Effector memory CD8-positive, alpha-beta T cell (primary cell): ENCODE measurements around the gene CDH15.
A peak's percentile ranks its signal among the peaks of the same experiment; 100 is the strongest.

Source experiments
- ATAC-seq: fragments of 150-1000 bp; cut with Tn5 transposase; replicated peaks from 2 replicates; pipeline ENCODE4 v1.10.0; 2021; ENCODE audit warnings: mild to moderate bottlenecking, moderate library complexity
- DNase-seq, 3 experiments: peaks; one replicate each; pipeline ENCODE4 v3.0.0; 2021
- H3K27ac Mint-ChIP-seq, 2 donors: one replicate each; pipeline ENCODE4 v1.8.0; 2022; ENCODE audit warnings: mild to moderate bottlenecking in 2 of 2, mixed read lengths in 2 of 2, moderate library complexity in 2 of 2
- H3K27me3 Mint-ChIP-seq, 2 donors: one replicate each; pipeline ENCODE4 v1.8.0; 2022; ENCODE audit warnings: mixed read lengths in 2 of 2
- H3K36me3 Mint-ChIP-seq: one replicate; pipeline ENCODE4 v1.8.0; 2022; ENCODE audit warnings: mild to moderate bottlenecking, moderate library complexity, mixed read lengths; ENCODE audit not compliant: insufficient read depth
- H3K4me1 Mint-ChIP-seq, 2 donors: one replicate each; pipeline ENCODE4 v1.8.0; 2022; ENCODE audit warnings: low read depth in 2 of 2, mixed read lengths in 2 of 2
- H3K4me3 Mint-ChIP-seq, 2 donors: one replicate each; pipeline ENCODE4 v1.8.0; 2022; ENCODE audit warnings: mild to moderate bottlenecking in 2 of 2, mixed read lengths in 2 of 2, moderate library complexity in 2 of 2
- H3K9me3 Mint-ChIP-seq, 2 donors: one replicate each; pipeline ENCODE4 v1.8.0; 2022; ENCODE audit warnings: mixed read lengths in 2 of 2

The CDH15 gene

GRCh38 chr16:89209522-89210044 is 38.0 kb downstream of the CDH15 start:
- no peak for ATAC-seq

GRCh38 chr16:89210165-89210903 is 38.8 kb downstream of the CDH15 start:
- Mint-ChIP-seq H3K4me3 (no peak overlapping the region), H3K9me3 (no peaks in the 10 kb centered on the region), H3K27me3 (peaks cover 34 to 45% of the 10 kb centered on the region in 2 donors), H3K4me1 (no peaks in the 10 kb centered on the region), H3K27ac (no peak overlapping the region), H3K36me3 (no peaks in the 10 kb centered on the region)
- ATAC-seq (no peak), DNase-seq (no peak)

More at GRCh38 chr16:89209522-89210044, 38.0 kb downstream of the CDH15 start:
- H3K27ac Mint-ChIP-seq, result no peak overlapping the region
- no peaks in the 10 kb centered on the region for H3K9me3 Mint-ChIP-seq
- no peaks in the 10 kb centered on the region for H3K36me3 Mint-ChIP-seq
- H3K4me3 Mint-ChIP-seq, result no peak overlapping the region
- no peaks in the 10 kb centered on the region for H3K4me1 Mint-ChIP-seq
- no peak for DNase-seq
- H3K27me3 Mint-ChIP-seq, result peaks cover 34 to 51% of the 10 kb centered on the region in 2 donors

- Mint-ChIP-seq H3K4me3 (no peak overlapping the region), H3K9me3 (no peaks in the 10 kb centered on the region), H3K36me3 (no peaks in the 10 kb centered on the region), H3K4me1 (no peaks in the 10 kb centered on the region), H3K27ac (no peak overlapping the region), H3K27me3 (peaks cover 34 to 45% of the 10 kb centered on the region in 2 donors)
- ATAC-seq (no peak), DNase-seq (no peak)
Measured at GRCh38 chr16:89210904-89211515, 39.5 kb downstream of the CDH15 start.

- Mint-ChIP-seq H3K9me3 (no peaks in the 10 kb centered on the region), H3K4me1 (peaks cover 16 to 22% of the 10 kb centered on the region in 2 donors), H3K4me3 (peak overlapping the region; percentile 92 to 93), H3K36me3 (peaks cover 15% of the 10 kb centered on the region), H3K27ac (peak overlapping the region; percentile 95 to 97), H3K27me3 (no peaks in the 10 kb centered on the region)
- ATAC-seq (peak; percentile 70), DNase-seq (peak; percentile 78 to 86 (median 82))
Measured at GRCh38 chr16:89216315-89217137, 45.0 kb downstream of the CDH15 start.

- peaks cover 17 to 25% of the 10 kb centered on the region in 2 donors for H3K4me1 Mint-ChIP-seq
- DNase-seq, result no peak
- peak overlapping the region; percentile 92 to 93 for H3K4me3 Mint-ChIP-seq
- no peaks in the 10 kb centered on the region for H3K27me3 Mint-ChIP-seq
- H3K27ac Mint-ChIP-seq, result peak overlapping the region; percentile 95 to 97
- ATAC-seq, result no peak
- peaks cover 17% of the 10 kb centered on the region for H3K36me3 Mint-ChIP-seq
- no peaks in the 10 kb centered on the region for H3K9me3 Mint-ChIP-seq
Measured at GRCh38 chr16:89217138-89217387, 45.5 kb downstream of the CDH15 start.

- H3K4me3 Mint-ChIP-seq, result peak within 1 kb of the TSS; percentile 92 to 93
- H3K4me1 Mint-ChIP-seq, result peaks cover 17 to 25% of the 10 kb centered on the region in 2 donors
- no peaks in the 10 kb centered on the region for H3K27me3 Mint-ChIP-seq
- peak; percentile 72 to 75 (median 72) for DNase-seq
- no peaks in the 10 kb centered on the region for H3K9me3 Mint-ChIP-seq
- H3K27ac Mint-ChIP-seq, result peak within 1 kb of the TSS; percentile 95 to 97
- peak; percentile 82 for ATAC-seq
- peaks cover 22% of the 10 kb centered on the region for H3K36me3 Mint-ChIP-seq
Measured at GRCh38 chr16:89217388-89218191, 46.0 kb downstream of the CDH15 start, which contains the start of gene ZNF778. Gene ZNF778, plus strand, starts transcription at chr16:89217703. Its CDS starts 3,425 bp downstream, at chr16:89221128.

- DNase-seq, result no peak
- Mint-ChIP-seq H3K4me3 (peak overlapping the region; percentile 25 to 49), H3K27ac (peak overlapping the region in 1 of 2 donors; percentile 44), H3K36me3 (peaks cover 40% of the 10 kb centered on the region), H3K4me1 (peaks cover 17 to 25% of the 10 kb centered on the region in 2 donors), H3K9me3 (no peaks in the 10 kb centered on the region), H3K27me3 (no peaks in the 10 kb centered on the region)
- no peak for ATAC-seq
Measured at GRCh38 chr16:89219365-89219764, 47.8 kb downstream of the CDH15 start.

- no peak for DNase-seq
- no peak for ATAC-seq
- Mint-ChIP-seq H3K36me3 (peaks cover 57% of the 10 kb centered on the region), H3K9me3 (no peaks in the 10 kb centered on the region), H3K27ac (no peak overlapping the region), H3K4me1 (peaks cover 13 to 21% of the 10 kb centered on the region in 2 donors), H3K4me3 (no peak overlapping the region), H3K27me3 (no peaks in the 10 kb centered on the region)
Measured at GRCh38 chr16:89221604-89222003, 50.1 kb downstream of the CDH15 start.

- Mint-ChIP-seq H3K4me1 (peaks cover 7 to 13% of the 10 kb centered on the region in 2 donors), H3K9me3 (peaks cover 0 to 4% of the 10 kb centered on the region in 2 donors), H3K27ac (no peak overlapping the region), H3K36me3 (peaks cover 50% of the 10 kb centered on the region), H3K4me3 (no peak overlapping the region), H3K27me3 (no peaks in the 10 kb centered on the region)
- no peak for DNase-seq
- ATAC-seq, result no peak
Measured at GRCh38 chr16:89222931-89223330, 51.4 kb downstream of the CDH15 start.

- ATAC-seq, result no peak
- Mint-ChIP-seq H3K4me1 (peaks cover 4 to 7% of the 10 kb centered on the region in 2 donors), H3K4me3 (no peak overlapping the region)
Measured at GRCh38 chr16:89224665-89225064, 53.1 kb downstream of the CDH15 start.

GRCh38 chr16:89230255-89230654 is 58.7 kb downstream of the CDH15 start:
- Mint-ChIP-seq H3K27ac (no peak overlapping the region), H3K4me1 (no peaks in the 10 kb centered on the region), H3K27me3 (no peaks in the 10 kb centered on the region), H3K36me3 (peaks cover 25% of the 10 kb centered on the region), H3K9me3 (peaks cover 4 to 7% of the 10 kb centered on the region in 2 donors), H3K4me3 (no peak overlapping the region)
- ATAC-seq (no peak), DNase-seq (no peak)

More at GRCh38 chr16:89224665-89225064, 53.1 kb downstream of the CDH15 start:
- Mint-ChIP-seq H3K9me3 (peaks cover 0 to 4% of the 10 kb centered on the region in 2 donors), H3K27ac (no peak overlapping the region), H3K27me3 (no peaks in the 10 kb centered on the region), H3K36me3 (peaks cover 49% of the 10 kb centered on the region)
- DNase-seq, result no peak

- DNase-seq (no peak), ATAC-seq (no peak)
- Mint-ChIP-seq H3K27ac (no peak overlapping the region), H3K4me3 (no peak overlapping the region), H3K9me3 (peaks cover 0 to 7% of the 10 kb centered on the region in 2 donors), H3K36me3 (peaks cover 7% of the 10 kb centered on the region), H3K27me3 (no peaks in the 10 kb centered on the region), H3K4me1 (no peaks in the 10 kb centered on the region)
Measured at GRCh38 chr16:89232107-89232506, 60.6 kb downstream of the CDH15 start.
